HEK293T (cell line): Measurements from ENCODE around the gene ADGRB2.

Experiments used
- SP1 ChIP-seq: fragments of 450-650 bp; IDR thresholded peaks from 2 replicates; pipeline ENCODE4 v1.6.1; 2017
- SUZ12 ChIP-seq: fragments of 450-650 bp; IDR thresholded peaks from 2 replicates; pipeline ENCODE4 v1.6.1; 2016; ENCODE audit warnings: mild to moderate bottlenecking

- TF ChIP-seq SUZ12 (no peak), SP1 (no peak)
Measured at GRCh38 chr1:31733389-31734219, 30.5 kb downstream of the ADGRB2 start.
